Omental fat pad (tissue), 4 donors: ENCODE results near the gene LCE1E. TPM values are rescaled to one million over a fixed set of nuclear protein-coding genes. Genes with fewer than 3 reads are reported as not detected.

Experiments
- total RNA-seq, 4 donors: library from RNA; depleted of rRNA; stranded (reverse); fragments of >200 nt; gene quantifications; one replicate each; pipeline ENCODE4 v1.1.0, GENCODE V29; 2016

Gene LCE1E
- total RNA-seq, 4 donors from 2014 or later = not detected

Other genes with a start within 250 kb of the LCE1E start
- not detected for gene LCE3E, start 219.5 kb upstream of the LCE1E start, total RNA-seq
- not detected for gene LCE3D, start 205.7 kb upstream of the LCE1E start, total RNA-seq
- gene LCE3C, start 186.0 kb upstream of the LCE1E start, total RNA-seq = not detected
- not detected for gene LCE3B, start 172.4 kb upstream of the LCE1E start, total RNA-seq
- gene LCE3A, start 163.2 kb upstream of the LCE1E start, total RNA-seq = not detected
- gene LCE2D, start 122.9 kb upstream of the LCE1E start, total RNA-seq = not detected
- not detected for gene LCE2C, start 111.0 kb upstream of the LCE1E start, total RNA-seq
- gene LCE2B, start 100.1 kb upstream of the LCE1E start, total RNA-seq = not detected
- not detected for gene LCE2A, start 87.9 kb upstream of the LCE1E start, total RNA-seq
- gene LCE4A, start 78.1 kb upstream of the LCE1E start, total RNA-seq = not detected
- gene KPRP, start 28.2 kb upstream of the LCE1E start, total RNA-seq = not detected
- not detected for gene LCE1F, start 11.1 kb upstream of the LCE1E start, total RNA-seq
- gene LCE1D, start 10.5 kb downstream of the LCE1E start, total RNA-seq = not detected
- gene LCE1C, start 20.4 kb downstream of the LCE1E start, total RNA-seq = not detected
- gene LCE1B, start 25.7 kb downstream of the LCE1E start, total RNA-seq = not detected
- not detected for gene LCE1A, start 41.2 kb downstream of the LCE1E start, total RNA-seq
- gene LCE6A, start 56.6 kb downstream of the LCE1E start, total RNA-seq = not detected
- gene LCE7A, start 73.7 kb downstream of the LCE1E start, total RNA-seq = not detected
- not detected for gene SMCP, start 92.1 kb downstream of the LCE1E start, total RNA-seq
- not detected for gene IVL, start 122.3 kb downstream of the LCE1E start, total RNA-seq
- not detected for gene SPRR5, start 160.9 kb downstream of the LCE1E start, total RNA-seq
- not detected for gene SPRR4, start 184.4 kb downstream of the LCE1E start, total RNA-seq
- not detected for gene SPRR1A, start 197.8 kb downstream of the LCE1E start, total RNA-seq
- gene SPRR3, start 215.5 kb downstream of the LCE1E start, total RNA-seq = not detected
- not detected for gene SPRR1B, start 244.9 kb downstream of the LCE1E start, total RNA-seq